ENCODE measurements around the gene TACC2.

TACC2 gene

GRCh38 chr10:122173766-122174435 is 184.9 kb downstream of the TACC2 start:
- H3K36me3 ChIP-seq (ENCODE audit: insufficient read depth) = no peaks in the 10 kb centered on the region
- H3K4me2 ChIP-seq = no peak overlapping the region
- no peaks in the 10 kb centered on the region for H4K20me1 ChIP-seq (ENCODE audit: insufficient read depth)
- H3K4me3 ChIP-seq (IDR thresholded peaks at IDR 0.05; ENCODE audit: insufficient read depth, low read depth, low read length) = no peak overlapping the region
- no peaks in the 10 kb centered on the region for H3K27me3 ChIP-seq (ENCODE audit: insufficient read depth, low read depth)
- TF ChIP-seq CTCF (conservative IDR thresholded peaks at IDR 0.05; ENCODE audit: low read depth, low read length) = no peak
- H3K4me1 ChIP-seq (ENCODE audit: low read depth, poor library complexity, severe bottlenecking) = no peaks in the 10 kb centered on the region
- H3K79me2 ChIP-seq (ENCODE audit: insufficient read depth, low read depth) = no peaks in the 10 kb centered on the region
- no peak overlapping the region for H3K27ac ChIP-seq
- H3K9ac ChIP-seq = no peak overlapping the region
- no peak overlapping the region for H2AFZ ChIP-seq (ENCODE audit: low read depth)

- H3K36me3 ChIP-seq (ENCODE audit: insufficient read depth) = no peaks in the 10 kb centered on the region
- no peaks in the 10 kb centered on the region for H3K27me3 ChIP-seq (ENCODE audit: insufficient read depth, low read depth)
- TF ChIP-seq CTCF (conservative IDR thresholded peaks at IDR 0.05; ENCODE audit: low read depth, low read length) = no peak
- H3K27ac ChIP-seq = no peak overlapping the region
- H3K9ac ChIP-seq = no peak overlapping the region
- no peak overlapping the region for H3K4me3 ChIP-seq (IDR thresholded peaks at IDR 0.05; ENCODE audit: insufficient read depth, low read depth, low read length)
- no peak overlapping the region for H2AFZ ChIP-seq (ENCODE audit: low read depth)
- H3K4me1 ChIP-seq (ENCODE audit: low read depth, poor library complexity, severe bottlenecking) = no peaks in the 10 kb centered on the region
- no peaks in the 10 kb centered on the region for H3K79me2 ChIP-seq (ENCODE audit: insufficient read depth, low read depth)
- no peaks in the 10 kb centered on the region for H4K20me1 ChIP-seq (ENCODE audit: insufficient read depth)
- H3K4me2 ChIP-seq = no peak overlapping the region
Observed at GRCh38 chr10:122176232-122177213, 187.6 kb downstream of the TACC2 start.

GRCh38 chr10:122178655-122179054 is 189.7 kb downstream of the TACC2 start:
- Histone ChIP-seq H3K9ac (no peak overlapping the region), H3K4me3 (IDR thresholded peaks at IDR 0.05; ENCODE audit: insufficient read depth, low read depth, low read length) (no peak overlapping the region), H3K36me3 (ENCODE audit: insufficient read depth) (no peaks in the 10 kb centered on the region), H3K27me3 (ENCODE audit: insufficient read depth, low read depth) (no peaks in the 10 kb centered on the region), H2AFZ (ENCODE audit: low read depth) (no peak overlapping the region), H3K4me2 (no peak overlapping the region), H3K4me1 (ENCODE audit: low read depth, poor library complexity, severe bottlenecking) (no peaks in the 10 kb centered on the region), H3K27ac (no peak overlapping the region), H3K79me2 (ENCODE audit: insufficient read depth, low read depth) (no peaks in the 10 kb centered on the region), H4K20me1 (ENCODE audit: insufficient read depth) (no peaks in the 10 kb centered on the region)
- TF ChIP-seq CTCF (conservative IDR thresholded peaks at IDR 0.05; ENCODE audit: low read depth, low read length) = no peak

GRCh38 chr10:122181041-122181732 is 192.2 kb downstream of the TACC2 start:
- no peak overlapping the region for H3K27ac ChIP-seq
- no peaks in the 10 kb centered on the region for H3K36me3 ChIP-seq (ENCODE audit: insufficient read depth)
- no peak overlapping the region for H3K4me2 ChIP-seq
- no peaks in the 10 kb centered on the region for H4K20me1 ChIP-seq (ENCODE audit: insufficient read depth)
- no peak overlapping the region for H2AFZ ChIP-seq (ENCODE audit: low read depth)
- no peak for TF ChIP-seq CTCF (conservative IDR thresholded peaks at IDR 0.05; ENCODE audit: low read depth, low read length)
- H3K9ac ChIP-seq = no peak overlapping the region
- no peaks in the 10 kb centered on the region for H3K27me3 ChIP-seq (ENCODE audit: insufficient read depth, low read depth)
- no peaks in the 10 kb centered on the region for H3K79me2 ChIP-seq (ENCODE audit: insufficient read depth, low read depth)
- H3K4me1 ChIP-seq (ENCODE audit: low read depth, poor library complexity, severe bottlenecking) = no peaks in the 10 kb centered on the region
- no peak overlapping the region for H3K4me3 ChIP-seq (IDR thresholded peaks at IDR 0.05; ENCODE audit: insufficient read depth, low read depth, low read length)
